BE2C (cell line): ENCODE measurements around the gene ATCAY.

ENCODE experiments used
- DNase-seq: peaks from one replicate; pipeline ENCODE4 v3.0.0-alpha.2; 2020
- H3K27me3 ChIP-seq: fragments of 250-450 bp; sonication (Bioruptor Pico); 2 replicates; pipeline ENCODE4 v1.5.1; 2020; ENCODE audit warnings: mild to moderate bottlenecking
- H3K36me3 ChIP-seq: fragments of 250-450 bp; sonication (Bioruptor Pico); 2 replicates; pipeline ENCODE4 v1.5.1; 2020; ENCODE audit warnings: mild to moderate bottlenecking
- H3K4me1 ChIP-seq: fragments of 250-450 bp; sonication (Bioruptor Pico); 2 replicates; pipeline ENCODE4 v1.5.1; 2020
- H3K4me3 ChIP-seq: 2 replicates; pipeline ENCODE4 v1.5.1; 2011; ENCODE audit warnings: low read depth, low read length
- H3K9me3 ChIP-seq: fragments of 250-450 bp; sonication (Bioruptor Pico); 2 replicates; pipeline ENCODE4 v1.5.1; 2020
- CTCF ChIP-seq: IDR thresholded peaks from 2 replicates; pipeline ENCODE4 v1.5.1; 2012; ENCODE audit warnings: mild to moderate bottlenecking, low read depth, low read length

ATCAY gene

GRCh38 chr19:3860499-3860898 is 20.0 kb upstream of the ATCAY start:
- no peaks in the 10 kb centered on the region for H3K27me3 ChIP-seq
- no peak for DNase-seq
- H3K4me3 ChIP-seq: no peak overlapping the region
- no peaks in the 10 kb centered on the region for H3K9me3 ChIP-seq
- H3K36me3 ChIP-seq: no peaks in the 10 kb centered on the region
- H3K4me1 ChIP-seq: no peaks in the 10 kb centered on the region
- TF ChIP-seq CTCF: no peak

- Histone ChIP-seq H3K4me3 (no peak overlapping the region), H3K4me1 (no peaks in the 10 kb centered on the region), H3K36me3 (no peaks in the 10 kb centered on the region), H3K9me3 (no peaks in the 10 kb centered on the region), H3K27me3 (no peaks in the 10 kb centered on the region)
- no peak for DNase-seq
- no peak for TF ChIP-seq CTCF
Measured at GRCh38 chr19:3862826-3863500, 17.5 kb upstream of the ATCAY start.

GRCh38 chr19:3863648-3864047 is 16.8 kb upstream of the ATCAY start:
- no peak for TF ChIP-seq CTCF
- no peak overlapping the region for H3K4me3 ChIP-seq
- DNase-seq: no peak
- no peaks in the 10 kb centered on the region for H3K9me3 ChIP-seq
- no peaks in the 10 kb centered on the region for H3K27me3 ChIP-seq
- H3K4me1 ChIP-seq: no peaks in the 10 kb centered on the region
- no peaks in the 10 kb centered on the region for H3K36me3 ChIP-seq

GRCh38 chr19:3866910-3867638 is 13.4 kb upstream of the ATCAY start:
- no peak for DNase-seq
- no peak for TF ChIP-seq CTCF
- Histone ChIP-seq H3K36me3 (no peaks in the 10 kb centered on the region), H3K4me1 (no peaks in the 10 kb centered on the region), H3K9me3 (no peaks in the 10 kb centered on the region), H3K4me3 (no peak overlapping the region), H3K27me3 (no peaks in the 10 kb centered on the region)

DNA sequence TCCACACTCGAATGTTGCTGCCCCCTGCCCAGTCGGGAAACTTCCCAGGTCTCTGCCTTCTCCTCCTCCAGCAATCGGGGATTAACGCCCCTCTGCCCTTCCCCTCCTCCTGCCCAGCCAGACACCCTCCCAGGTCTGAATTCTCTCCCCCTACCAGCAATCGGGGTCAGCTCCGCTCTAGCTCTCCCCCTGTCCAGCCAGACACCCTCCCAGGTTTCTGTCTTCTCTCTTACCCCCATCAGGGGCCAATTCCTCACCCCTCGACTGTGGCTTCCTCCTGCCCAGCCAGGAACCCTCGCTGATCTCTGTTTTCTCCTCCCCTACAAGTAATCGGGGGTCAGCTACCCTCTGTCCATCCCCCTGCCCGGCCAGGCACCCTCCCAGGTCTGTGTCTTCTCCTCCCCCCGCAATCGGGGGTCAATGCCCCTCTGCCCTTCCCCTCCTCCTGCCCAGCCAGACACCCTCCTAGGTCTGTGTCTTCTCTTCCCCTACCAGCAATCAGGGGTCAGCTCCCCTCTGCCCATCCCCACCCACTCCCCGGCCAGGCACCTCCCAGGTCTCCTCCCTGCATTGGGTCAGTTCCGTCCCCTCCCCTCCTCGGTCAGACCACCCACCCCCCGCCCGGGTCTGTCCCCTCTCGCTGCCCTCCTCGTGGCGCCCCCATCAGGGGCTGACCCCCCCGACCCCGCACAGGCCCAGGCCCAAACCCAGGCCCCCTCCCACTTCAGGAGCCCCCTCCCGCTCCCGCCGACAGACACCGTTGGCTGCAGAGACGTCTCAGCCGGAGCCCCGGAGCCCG is 12.3 kb upstream of the ATCAY start:
- H3K36me3 ChIP-seq: no peaks in the 10 kb centered on the region
- no peaks in the 10 kb centered on the region for H3K9me3 ChIP-seq
- H3K4me1 ChIP-seq: no peaks in the 10 kb centered on the region; the same call in 1 of the 2 replicates
- DNase-seq: no peak
- no peaks in the 10 kb centered on the region for H3K27me3 ChIP-seq
- H3K4me3 ChIP-seq: no peak overlapping the region
- TF ChIP-seq CTCF: no peak
